ENCODE data around the gene TBCK.

Gene TBCK

DNA sequence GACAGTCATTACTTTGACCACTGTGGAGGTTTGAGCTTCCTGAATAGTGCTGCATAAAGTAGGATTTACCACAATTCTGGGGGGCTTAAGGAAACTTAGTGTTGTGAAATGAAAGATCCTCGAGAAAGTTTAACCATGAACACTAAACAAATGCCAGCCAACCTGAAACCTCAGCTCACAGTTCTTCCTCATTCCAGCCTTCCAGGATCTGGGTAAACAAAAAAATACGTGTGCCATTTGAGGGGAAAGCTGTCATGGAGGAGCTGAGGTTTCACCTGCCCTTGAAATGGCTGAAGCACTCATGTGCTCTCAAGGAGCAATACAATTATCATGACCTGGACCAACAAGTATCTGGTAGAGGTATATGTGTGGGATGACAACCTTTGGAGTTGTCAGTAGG, 278.0 kb downstream of the TBCK start:
- H3F3A ChIP-seq (ENCODE audit: insufficient read depth, low read length), result no peaks in the 10 kb centered on the region
- no peaks in the 10 kb centered on the region for H3K9me3 ChIP-seq (replicated peaks; ENCODE audit: insufficient read depth, low read length)
- H3K27ac ChIP-seq (ENCODE audit: low read length), result no peak overlapping the region
- H3K27me3 ChIP-seq (replicated peaks; ENCODE audit: insufficient read depth, low read length), result no peaks in the 10 kb centered on the region
- H3K4me2 ChIP-seq (ENCODE audit: low read depth, low read length), result no peak overlapping the region
- no peaks in the 10 kb centered on the region for H3K79me2 ChIP-seq (ENCODE audit: low read length)
- no peak for DNase-seq
- no peak overlapping the region for H3K9ac ChIP-seq (ENCODE audit: low read length)
- H2AFZ ChIP-seq (ENCODE audit: low read length), result no peak overlapping the region
- H4K20me1 ChIP-seq (ENCODE audit: insufficient read depth, low read length), result no peaks in the 10 kb centered on the region
- no peaks in the 10 kb centered on the region for H3K36me3 ChIP-seq (replicated peaks; ENCODE audit: insufficient read depth, low read length)
- no peak for TF ChIP-seq EZH2phosphoT487 (IDR thresholded peaks at IDR 0.05; ENCODE audit: low read length)
- TF ChIP-seq, protein P1, sequence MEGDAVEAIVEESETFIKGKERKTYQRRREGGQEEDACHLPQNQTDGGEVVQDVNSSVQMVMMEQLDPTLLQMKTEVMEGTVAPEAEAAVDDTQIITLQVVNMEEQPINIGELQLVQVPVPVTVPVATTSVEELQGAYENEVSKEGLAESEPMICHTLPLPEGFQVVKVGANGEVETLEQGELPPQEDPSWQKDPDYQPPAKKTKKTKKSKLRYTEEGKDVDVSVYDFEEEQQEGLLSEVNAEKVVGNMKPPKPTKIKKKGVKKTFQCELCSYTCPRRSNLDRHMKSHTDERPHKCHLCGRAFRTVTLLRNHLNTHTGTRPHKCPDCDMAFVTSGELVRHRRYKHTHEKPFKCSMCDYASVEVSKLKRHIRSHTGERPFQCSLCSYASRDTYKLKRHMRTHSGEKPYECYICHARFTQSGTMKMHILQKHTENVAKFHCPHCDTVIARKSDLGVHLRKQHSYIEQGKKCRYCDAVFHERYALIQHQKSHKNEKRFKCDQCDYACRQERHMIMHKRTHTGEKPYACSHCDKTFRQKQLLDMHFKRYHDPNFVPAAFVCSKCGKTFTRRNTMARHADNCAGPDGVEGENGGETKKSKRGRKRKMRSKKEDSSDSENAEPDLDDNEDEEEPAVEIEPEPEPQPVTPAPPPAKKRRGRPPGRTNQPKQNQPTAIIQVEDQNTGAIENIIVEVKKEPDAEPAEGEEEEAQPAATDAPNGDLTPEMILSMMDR (IDR thresholded peaks at IDR 0.05; ENCODE audit: low read length), result no peak
- TF ChIP-seq EZH2 (optimal IDR thresholded peaks at IDR 0.05; ENCODE audit: low read depth, low read length), result no peak
- H3K4me3 ChIP-seq (ENCODE audit: low read length), result no peak overlapping the region
- no peaks in the 10 kb centered on the region for H3K4me1 ChIP-seq (ENCODE audit: low read length)
- no peaks in the 10 kb centered on the region for H3K9me2 ChIP-seq (replicated peaks; ENCODE audit: insufficient read depth, low read length)

DNA sequence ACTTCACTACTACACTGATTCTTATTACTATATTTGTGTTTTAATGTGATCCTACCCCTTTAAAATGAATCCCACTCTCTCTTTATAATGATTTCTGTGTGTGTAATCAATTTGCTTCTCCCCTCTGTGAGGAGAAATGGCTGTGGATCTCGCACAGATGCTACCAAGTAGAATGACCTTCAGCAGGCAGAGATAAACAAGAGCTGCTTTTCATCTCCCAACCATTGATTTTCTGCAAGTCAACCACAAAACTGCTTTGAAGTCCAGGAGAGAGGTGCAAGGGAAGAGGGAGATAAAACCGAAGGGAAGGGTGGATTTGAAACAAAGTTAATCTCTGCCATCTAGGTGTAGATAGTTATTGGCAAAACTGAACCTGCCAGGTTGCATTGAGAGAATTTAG, 279.2 kb downstream of the TBCK start:
- H4K20me1 ChIP-seq (ENCODE audit: insufficient read depth, low read length), result no peaks in the 10 kb centered on the region

DNA sequence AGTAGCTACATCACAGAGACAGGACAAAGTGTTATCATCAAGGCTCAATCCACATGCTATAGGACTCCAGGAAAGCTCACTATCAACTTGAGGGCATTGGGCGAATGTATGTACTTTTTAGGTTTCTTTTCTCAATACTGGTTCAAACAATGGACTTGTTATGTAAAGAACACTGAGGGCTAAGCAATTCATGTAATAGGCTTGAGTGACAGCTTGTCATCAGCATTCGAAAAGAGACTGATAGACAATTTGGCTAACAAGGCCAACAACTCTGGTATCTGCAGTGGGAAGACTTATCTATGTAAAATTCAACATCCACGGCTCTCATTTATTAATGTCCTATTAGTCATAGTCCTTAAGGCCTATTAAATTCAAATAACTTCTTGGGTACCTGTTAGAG, 279.7 kb downstream of the TBCK start:
- Histone ChIP-seq H3K4me1 (ENCODE audit: low read length) (no peaks in the 10 kb centered on the region), H2AFZ (ENCODE audit: low read length) (no peak overlapping the region), H3F3A (ENCODE audit: insufficient read depth, low read length) (no peaks in the 10 kb centered on the region), H3K9me3 (replicated peaks; ENCODE audit: insufficient read depth, low read length) (no peaks in the 10 kb centered on the region), H3K9me2 (replicated peaks; ENCODE audit: insufficient read depth, low read length) (no peaks in the 10 kb centered on the region), H3K4me3 (ENCODE audit: low read length) (no peak overlapping the region), H3K4me2 (ENCODE audit: low read depth, low read length) (no peak overlapping the region), H3K27ac (ENCODE audit: low read length) (no peak overlapping the region), H3K9ac (ENCODE audit: low read length) (no peak overlapping the region), H4K20me1 (ENCODE audit: insufficient read depth, low read length) (no peaks in the 10 kb centered on the region), H3K27me3 (replicated peaks; ENCODE audit: insufficient read depth, low read length) (no peaks in the 10 kb centered on the region), H3K36me3 (replicated peaks; ENCODE audit: insufficient read depth, low read length) (no peaks in the 10 kb centered on the region), H3K79me2 (ENCODE audit: low read length) (no peaks in the 10 kb centered on the region)
- no peak for DNase-seq
- TF ChIP-seq EZH2phosphoT487 (IDR thresholded peaks at IDR 0.05; ENCODE audit: low read length) (no peak), EZH2 (optimal IDR thresholded peaks at IDR 0.05; ENCODE audit: low read depth, low read length) (no peak)
- TF ChIP-seq, protein P1 (IDR thresholded peaks at IDR 0.05; ENCODE audit: low read length), result no peak

More for the DNA sequence above, 279.2 kb downstream of the TBCK start:
- H3K27ac ChIP-seq (ENCODE audit: low read length), result no peak overlapping the region
- H3K9me2 ChIP-seq (replicated peaks; ENCODE audit: insufficient read depth, low read length), result no peaks in the 10 kb centered on the region
- H2AFZ ChIP-seq (ENCODE audit: low read length), result no peak overlapping the region
- no peak overlapping the region for H3K4me2 ChIP-seq (ENCODE audit: low read depth, low read length)
- H3K4me3 ChIP-seq (ENCODE audit: low read length), result no peak overlapping the region
- no peaks in the 10 kb centered on the region for H3K79me2 ChIP-seq (ENCODE audit: low read length)
- no peaks in the 10 kb centered on the region for H3K9me3 ChIP-seq (replicated peaks; ENCODE audit: insufficient read depth, low read length)
- no peak for DNase-seq
- no peaks in the 10 kb centered on the region for H3K27me3 ChIP-seq (replicated peaks; ENCODE audit: insufficient read depth, low read length)
- H3K36me3 ChIP-seq (replicated peaks; ENCODE audit: insufficient read depth, low read length), result no peaks in the 10 kb centered on the region
- TF ChIP-seq, protein P1 (IDR thresholded peaks at IDR 0.05; ENCODE audit: low read length), result no peak
- TF ChIP-seq EZH2phosphoT487 (IDR thresholded peaks at IDR 0.05; ENCODE audit: low read length) (no peak), EZH2 (optimal IDR thresholded peaks at IDR 0.05; ENCODE audit: low read depth, low read length) (no peak)
- H3F3A ChIP-seq (ENCODE audit: insufficient read depth, low read length), result no peaks in the 10 kb centered on the region
- no peak overlapping the region for H3K9ac ChIP-seq (ENCODE audit: low read length)
- no peaks in the 10 kb centered on the region for H3K4me1 ChIP-seq (ENCODE audit: low read length)

All from MM.1S (cell line).